Parathyroid adenoma (tissue), 2 donors: ENCODE measurements around the gene CRY2.

Source experiments
- H2AFZ ChIP-seq: fragments of 300-600 bp; sonication (generic); one replicate; pipeline ENCODE4 v1.7.0; 2017; ENCODE audit warnings: antibody characterized with exemption, mild to moderate bottlenecking
- H3K27ac ChIP-seq: fragments of 300-600 bp; sonication (generic); one replicate; pipeline ENCODE4 v1.7.0; 2017
- H3K27me3 ChIP-seq: fragments of 300-600 bp; sonication (generic); one replicate; pipeline ENCODE4 v1.7.0; 2017; ENCODE audit warnings: low read length; ENCODE audit not compliant: control insufficient read depth, insufficient read depth
- H3K36me3 ChIP-seq: fragments of 300-600 bp; sonication (generic); one replicate; pipeline ENCODE4 v1.7.0; 2017; ENCODE audit warnings: low read length; ENCODE audit not compliant: control insufficient read depth, insufficient read depth
- H3K4me1 ChIP-seq: fragments of 300-600 bp; sonication (generic); one replicate; pipeline ENCODE4 v1.7.0; 2017; ENCODE audit warnings: control low read depth
- H3K4me2 ChIP-seq: fragments of 300-600 bp; sonication (generic); one replicate; pipeline ENCODE4 v1.7.0; 2017; ENCODE audit warnings: low read length
- H3K4me3 ChIP-seq: fragments of 300-600 bp; sonication (generic); one replicate; pipeline ENCODE4 v1.7.0; 2017; ENCODE audit warnings: low read depth, low read length
- H3K79me2 ChIP-seq: fragments of 300-600 bp; sonication (generic); one replicate; pipeline ENCODE4 v1.7.0; 2017; ENCODE audit warnings: control low read depth
- H3K9ac ChIP-seq: fragments of 300-600 bp; sonication (generic); one replicate; pipeline ENCODE4 v1.7.0; 2017; ENCODE audit warnings: mild to moderate bottlenecking
- H3K9me3 ChIP-seq: fragments of 300-600 bp; sonication (generic); one replicate; pipeline ENCODE4 v1.7.0; 2017; ENCODE audit warnings: low read length; ENCODE audit not compliant: control insufficient read depth
- TF ChIP-seq, protein P1 (sequence below): fragments of 300-600 bp; sonication (generic); IDR thresholded peaks from one replicate; pipeline ENCODE4 v1.7.0; 2017; ENCODE audit warnings: antibody characterized with exemption, mild to moderate bottlenecking
- donor health status: primary hyperparathyroidism.

CRY2 gene

DNA sequence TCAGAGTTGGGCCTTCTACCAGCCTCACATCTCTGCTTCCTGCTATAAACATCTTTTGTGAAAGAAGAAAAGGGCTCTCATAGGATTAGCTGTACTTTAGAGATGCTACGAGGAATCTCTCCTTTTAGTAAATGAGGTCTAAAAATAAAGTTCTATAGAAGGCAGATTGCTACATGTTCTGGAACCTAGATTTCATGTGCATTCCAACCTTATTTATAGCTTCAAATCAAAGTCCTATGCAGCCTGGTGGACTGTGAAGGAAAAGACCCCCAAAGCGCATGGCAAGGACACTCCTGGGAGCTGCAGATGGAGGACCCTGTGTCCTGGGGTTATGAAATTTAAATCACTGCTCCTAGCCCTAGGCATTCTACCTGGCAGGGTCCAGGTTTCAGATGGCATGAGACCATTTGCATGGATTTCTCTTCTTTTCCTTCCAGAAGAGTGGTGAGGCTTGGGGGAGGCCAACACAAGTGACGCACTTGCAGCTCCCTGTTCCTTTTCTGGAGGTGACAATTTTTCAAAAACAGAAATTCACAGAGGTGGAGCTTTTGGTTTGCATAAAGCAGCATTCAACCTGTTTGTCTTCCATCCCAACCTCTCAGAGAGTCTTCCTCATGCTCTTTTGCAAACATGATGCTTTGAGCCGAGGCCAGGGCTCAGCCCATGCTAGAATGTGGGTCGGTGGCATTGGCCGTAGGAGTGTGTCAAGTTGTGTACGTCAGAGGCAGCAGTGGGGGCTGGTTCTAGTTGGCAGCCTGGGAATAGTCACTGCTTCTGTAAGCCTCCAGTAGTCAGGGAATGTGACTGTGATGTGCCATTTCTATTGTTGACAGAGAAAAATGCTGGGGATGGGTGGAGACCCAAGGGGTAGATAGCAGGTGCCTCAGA, 6.3 kb downstream of the CRY2 start:
- Histone ChIP-seq H3K4me1 (peaks cover 10% of the 10 kb centered on the region), H3K4me3 (no peak overlapping the region), H2AFZ (no peak overlapping the region), H3K27ac (no peak overlapping the region), H3K36me3 (no peaks in the 10 kb centered on the region), H3K9ac (no peak overlapping the region), H3K27me3 (no peaks in the 10 kb centered on the region), H3K9me3 (no peaks in the 10 kb centered on the region), H3K79me2 (peaks cover 37% of the 10 kb centered on the region), H3K4me2 (no peak overlapping the region)
- TF ChIP-seq, protein P1, sequence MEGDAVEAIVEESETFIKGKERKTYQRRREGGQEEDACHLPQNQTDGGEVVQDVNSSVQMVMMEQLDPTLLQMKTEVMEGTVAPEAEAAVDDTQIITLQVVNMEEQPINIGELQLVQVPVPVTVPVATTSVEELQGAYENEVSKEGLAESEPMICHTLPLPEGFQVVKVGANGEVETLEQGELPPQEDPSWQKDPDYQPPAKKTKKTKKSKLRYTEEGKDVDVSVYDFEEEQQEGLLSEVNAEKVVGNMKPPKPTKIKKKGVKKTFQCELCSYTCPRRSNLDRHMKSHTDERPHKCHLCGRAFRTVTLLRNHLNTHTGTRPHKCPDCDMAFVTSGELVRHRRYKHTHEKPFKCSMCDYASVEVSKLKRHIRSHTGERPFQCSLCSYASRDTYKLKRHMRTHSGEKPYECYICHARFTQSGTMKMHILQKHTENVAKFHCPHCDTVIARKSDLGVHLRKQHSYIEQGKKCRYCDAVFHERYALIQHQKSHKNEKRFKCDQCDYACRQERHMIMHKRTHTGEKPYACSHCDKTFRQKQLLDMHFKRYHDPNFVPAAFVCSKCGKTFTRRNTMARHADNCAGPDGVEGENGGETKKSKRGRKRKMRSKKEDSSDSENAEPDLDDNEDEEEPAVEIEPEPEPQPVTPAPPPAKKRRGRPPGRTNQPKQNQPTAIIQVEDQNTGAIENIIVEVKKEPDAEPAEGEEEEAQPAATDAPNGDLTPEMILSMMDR, result no peak

GRCh38 chr11:45855308-45855707, 8.0 kb downstream of the CRY2 start:
- TF ChIP-seq, protein P1, result no peak
- Histone ChIP-seq H3K36me3 (no peaks in the 10 kb centered on the region), H3K79me2 (peaks cover 24% of the 10 kb centered on the region), H3K4me1 (peaks cover 19% of the 10 kb centered on the region), H3K4me3 (no peak overlapping the region), H2AFZ (no peak overlapping the region), H3K27me3 (no peaks in the 10 kb centered on the region), H3K27ac (no peak overlapping the region), H3K4me2 (no peak overlapping the region), H3K9me3 (no peaks in the 10 kb centered on the region), H3K9ac (no peak overlapping the region)

DNA sequence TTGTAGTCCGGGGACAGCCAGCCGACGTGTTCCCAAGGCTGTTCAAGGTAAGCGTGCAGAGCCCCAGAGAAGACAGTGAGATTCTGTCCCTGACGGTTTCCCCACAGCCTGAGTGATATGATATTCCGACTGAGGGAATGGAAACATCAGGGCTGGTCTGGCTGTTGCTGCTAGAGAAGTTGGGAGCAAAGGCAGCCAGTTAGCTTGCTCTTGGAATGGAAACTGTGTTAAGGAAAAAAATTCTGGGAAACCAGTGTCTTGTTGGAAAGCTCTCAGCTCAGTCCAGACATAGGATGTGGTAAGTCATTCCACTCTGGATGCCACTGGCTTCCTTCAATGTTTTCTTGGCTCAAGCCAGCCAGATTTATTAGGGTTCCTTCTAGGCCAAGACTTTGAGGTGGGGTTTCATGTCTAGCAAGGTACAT, 8.8 kb downstream of the CRY2 start:
- Histone ChIP-seq H3K79me2 (peaks cover 18% of the 10 kb centered on the region), H3K9me3 (no peaks in the 10 kb centered on the region), H3K27me3 (no peaks in the 10 kb centered on the region), H3K4me1 (peaks cover 19% of the 10 kb centered on the region), H3K4me2 (no peak overlapping the region), H2AFZ (no peak overlapping the region), H3K4me3 (no peak overlapping the region), H3K9ac (no peak overlapping the region), H3K27ac (no peak overlapping the region), H3K36me3 (no peaks in the 10 kb centered on the region)
- TF ChIP-seq, protein P1, result no peak

DNA sequence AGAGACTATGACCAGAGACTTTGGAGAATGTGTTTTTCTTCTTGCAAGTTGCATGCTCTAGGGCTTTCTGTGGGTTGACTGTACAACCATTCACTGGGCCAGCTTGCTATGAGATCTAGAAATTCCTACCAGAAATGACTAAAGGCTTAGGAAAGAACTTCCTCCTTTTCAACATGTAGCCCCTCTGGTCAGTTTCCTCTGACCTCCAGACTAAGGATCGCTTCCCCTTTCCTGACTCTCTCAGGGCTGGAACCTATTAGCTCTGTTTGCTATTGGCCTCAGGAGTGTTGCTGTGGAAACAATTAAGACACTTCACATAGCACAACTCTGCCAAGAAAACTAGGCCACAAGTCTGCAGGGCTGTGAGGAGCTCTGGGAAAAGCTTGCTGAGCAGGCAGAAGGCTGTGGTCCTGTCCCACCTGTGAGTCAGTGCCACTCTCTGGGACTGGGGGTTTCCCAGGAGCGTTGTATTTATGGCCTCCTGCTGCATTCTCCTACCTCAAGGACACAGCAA, 10.7 kb downstream of the CRY2 start:
- TF ChIP-seq, protein P1, result no peak

More for the DNA sequence above, 10.7 kb downstream of the CRY2 start:
- H3K4me2 ChIP-seq, result no peak overlapping the region
- H3K4me1 ChIP-seq, result peaks cover 19% of the 10 kb centered on the region
- peak overlapping the region; percentile 79 for H3K27ac ChIP-seq
- no peaks in the 10 kb centered on the region for H3K27me3 ChIP-seq
- no peak overlapping the region for H2AFZ ChIP-seq
- no peaks in the 10 kb centered on the region for H3K9me3 ChIP-seq
- no peaks in the 10 kb centered on the region for H3K36me3 ChIP-seq
- no peak overlapping the region for H3K4me3 ChIP-seq
- peaks cover 7% of the 10 kb centered on the region for H3K79me2 ChIP-seq
- no peak overlapping the region for H3K9ac ChIP-seq
